GM21381 (cell line): ENCODE data around the gene ABCB6.

ENCODE experiments used
- ATAC-seq: cut with Tn5 transposase; IDR thresholded peaks from one replicate; pipeline ENCODE4 v1.9.1; 2021; ENCODE audit warnings: mild to moderate bottlenecking, moderate library complexity; ENCODE audit not compliant: unreplicated experiment

The ABCB6 gene

DNA sequence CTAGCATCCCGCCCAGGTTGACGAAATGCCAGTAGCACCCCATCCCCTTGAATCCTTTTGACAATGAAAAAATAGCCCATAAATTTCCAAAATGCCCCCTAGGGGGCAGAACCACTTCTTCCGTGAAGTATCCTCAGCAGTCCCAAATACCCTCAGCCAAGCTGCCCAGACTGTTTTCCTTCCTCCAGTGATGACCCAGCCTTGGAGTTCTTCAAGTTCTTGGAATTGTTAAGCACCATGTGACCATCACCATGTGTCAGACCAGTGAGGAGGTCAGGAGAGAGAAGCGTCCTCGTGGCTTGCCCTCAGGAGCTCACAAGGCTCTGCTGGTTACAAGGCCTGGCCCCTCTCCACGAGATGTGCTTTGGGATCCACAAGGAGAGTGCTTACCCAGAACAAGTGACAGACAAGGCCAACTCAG, 47.5 kb downstream of the ABCB6 start:
- ATAC-seq, result no peak

- no peak for ATAC-seq
These were observed 48.7 kb downstream of the ABCB6 start, which contains the start of gene SLC23A3 for GRCh38 chr2:219169930-219170654. TSS of gene SLC23A3 (minus strand) at chr2:219170029. CDS start at chr2:219169984, 45 bp downstream.

DNA sequence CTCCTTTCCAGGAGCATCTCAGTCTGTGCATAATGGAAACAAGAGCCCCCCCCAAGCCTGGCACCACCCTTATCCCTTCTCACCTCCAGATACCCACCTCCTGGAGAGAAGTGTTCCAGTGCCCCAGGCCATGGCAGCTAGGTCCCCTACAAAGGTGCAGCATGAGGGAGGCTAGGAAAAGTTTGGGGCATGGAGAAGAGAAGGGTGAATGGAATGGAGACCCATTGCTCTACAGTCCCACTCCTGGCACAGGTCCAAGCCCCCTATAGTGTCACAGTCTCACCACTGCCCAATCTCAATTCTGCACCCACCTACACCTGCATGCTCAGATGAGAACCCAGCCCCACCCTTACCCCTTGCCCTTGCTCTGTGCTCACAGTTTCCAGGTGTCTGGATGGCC, 49.8 kb downstream of the ABCB6 start:
- ATAC-seq, result no peak

GRCh38 chr2:219168526-219168925, 50.2 kb downstream of the ABCB6 start:
- no peak for ATAC-seq

GRCh38 chr2:219167997-219168396, 50.8 kb downstream of the ABCB6 start:
- ATAC-seq, result no peak

DNA sequence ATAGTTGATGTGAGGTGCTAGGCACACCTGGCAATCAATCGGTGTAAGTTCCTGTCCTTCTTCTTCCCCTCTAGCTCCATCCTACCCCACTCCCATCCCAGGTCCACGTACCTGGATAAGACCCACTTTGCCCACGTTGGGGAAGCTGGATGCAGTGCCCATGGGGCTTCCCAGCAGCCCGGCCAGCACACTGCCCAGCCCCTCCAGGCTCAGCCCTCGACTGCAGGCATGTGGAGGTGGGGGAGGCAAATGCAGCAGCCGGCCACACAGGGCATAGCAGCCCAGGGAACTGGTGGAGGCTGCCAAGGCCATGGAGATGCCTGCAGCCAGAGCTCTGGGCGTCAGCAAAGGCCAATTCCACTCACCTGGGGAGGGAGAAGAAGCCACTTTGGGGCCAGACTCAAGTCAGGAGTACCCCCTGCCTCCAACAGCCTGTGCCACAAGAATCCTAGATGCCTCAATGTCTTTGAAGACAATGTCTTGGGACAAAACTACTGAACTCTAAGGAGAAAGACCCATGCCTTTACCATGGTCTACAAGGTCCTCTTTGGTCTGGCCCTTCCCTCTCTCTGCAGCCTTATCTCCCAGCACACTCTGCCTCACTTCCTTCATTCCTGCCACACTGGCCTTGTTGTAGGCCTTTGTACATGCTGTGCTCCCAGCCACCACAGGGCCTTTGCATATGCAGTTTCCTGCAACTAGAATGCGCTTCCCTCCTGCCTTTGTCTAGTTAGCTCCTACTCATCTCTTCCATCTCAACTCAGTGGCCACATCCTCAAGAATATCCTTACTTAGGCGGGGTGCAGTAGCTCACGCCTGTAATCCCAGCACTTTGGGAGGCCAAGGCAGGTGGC, 53.5 kb downstream of the ABCB6 start:
- ATAC-seq, result no peak

DNA sequence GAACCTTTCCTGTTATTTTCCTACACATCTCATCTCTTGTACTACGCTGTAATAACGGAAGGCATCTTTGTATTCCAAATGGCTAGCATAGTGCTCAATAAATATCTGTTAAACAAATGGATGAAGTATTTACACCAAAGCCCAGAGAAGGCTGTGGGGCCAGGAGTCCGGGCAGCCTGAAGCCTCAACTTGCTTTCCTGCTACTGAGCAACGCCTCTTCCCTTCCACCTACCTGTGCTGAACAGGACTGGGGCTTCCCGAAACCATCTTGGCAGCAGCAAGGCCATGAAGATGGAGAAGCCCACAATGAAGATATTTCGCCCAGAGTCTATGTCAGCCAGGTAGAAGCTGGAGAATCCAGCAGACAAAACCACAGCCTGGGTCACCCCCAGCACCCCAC, 55.6 kb downstream of the ABCB6 start:
- ATAC-seq, result no peak

DNA sequence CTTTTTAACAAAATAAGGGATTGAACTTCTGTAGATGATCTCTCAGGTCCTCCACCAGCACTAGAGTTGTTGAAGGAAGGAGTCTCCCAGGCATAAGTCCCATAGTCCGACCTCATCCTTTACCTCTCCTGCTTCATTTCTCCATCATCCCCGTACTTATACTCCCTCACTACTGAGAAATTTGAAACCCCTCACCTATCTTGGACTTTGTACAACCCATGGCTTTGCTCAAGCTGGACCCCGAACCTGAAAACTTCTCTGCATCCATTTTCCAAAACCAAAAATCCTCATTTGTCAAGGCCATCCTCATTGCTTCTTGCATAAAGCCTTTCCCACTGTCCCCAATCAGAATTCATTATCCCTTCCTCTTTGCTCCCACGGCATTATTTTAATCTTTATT, 57.7 kb downstream of the ABCB6 start:
- ATAC-seq, result no peak

DNA sequence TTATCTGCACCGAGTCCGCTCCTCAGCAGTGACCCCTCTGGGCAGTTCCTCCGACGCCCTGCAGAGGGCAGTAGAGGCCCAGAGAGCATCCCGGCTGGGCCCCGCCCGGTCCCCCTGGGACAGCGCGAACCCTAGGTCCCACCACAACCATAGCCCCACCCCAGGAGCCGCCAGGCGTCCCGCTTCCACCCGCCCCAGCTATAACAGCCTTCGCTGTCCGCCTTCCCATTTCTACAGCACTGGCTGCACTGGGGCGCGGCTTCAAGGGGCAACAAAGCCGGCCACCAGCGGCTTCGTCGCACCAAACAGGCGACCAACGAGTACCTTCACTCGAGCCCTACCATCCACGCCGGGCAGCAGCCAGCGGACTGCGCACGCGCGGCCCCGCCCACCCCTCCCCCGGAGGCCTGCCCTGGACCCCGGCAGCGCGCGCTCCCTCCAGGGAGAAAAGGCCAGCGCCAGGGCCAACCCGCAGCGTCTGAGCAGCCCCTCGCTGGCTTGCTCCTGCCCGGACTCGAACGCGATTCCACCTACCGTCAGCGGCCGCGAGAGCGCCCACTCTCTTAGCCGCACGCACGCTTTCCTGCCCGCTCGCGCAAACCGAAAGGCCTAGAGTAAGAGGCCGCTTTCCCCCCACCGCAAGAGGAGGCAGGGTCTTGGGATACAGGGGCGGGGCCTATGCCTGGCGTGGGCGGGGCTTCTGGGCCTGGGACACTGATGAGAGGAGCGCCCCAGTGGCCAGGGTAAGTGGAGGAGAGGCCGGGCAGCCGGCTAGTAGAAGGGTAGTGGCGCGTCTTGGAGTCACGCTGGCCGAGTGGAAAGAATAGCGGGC, 58.4 kb downstream of the ABCB6 start, which contains the start of gene NHEJ1:
TSS of gene NHEJ1 (minus strand) at position 630 of the 832 bp plus-strand sequence. CDS start 2,453 bp downstream, outside the sequence.
- peak; percentile 85 for ATAC-seq
